ENCODE results near the gene PSMD2.

DNA sequence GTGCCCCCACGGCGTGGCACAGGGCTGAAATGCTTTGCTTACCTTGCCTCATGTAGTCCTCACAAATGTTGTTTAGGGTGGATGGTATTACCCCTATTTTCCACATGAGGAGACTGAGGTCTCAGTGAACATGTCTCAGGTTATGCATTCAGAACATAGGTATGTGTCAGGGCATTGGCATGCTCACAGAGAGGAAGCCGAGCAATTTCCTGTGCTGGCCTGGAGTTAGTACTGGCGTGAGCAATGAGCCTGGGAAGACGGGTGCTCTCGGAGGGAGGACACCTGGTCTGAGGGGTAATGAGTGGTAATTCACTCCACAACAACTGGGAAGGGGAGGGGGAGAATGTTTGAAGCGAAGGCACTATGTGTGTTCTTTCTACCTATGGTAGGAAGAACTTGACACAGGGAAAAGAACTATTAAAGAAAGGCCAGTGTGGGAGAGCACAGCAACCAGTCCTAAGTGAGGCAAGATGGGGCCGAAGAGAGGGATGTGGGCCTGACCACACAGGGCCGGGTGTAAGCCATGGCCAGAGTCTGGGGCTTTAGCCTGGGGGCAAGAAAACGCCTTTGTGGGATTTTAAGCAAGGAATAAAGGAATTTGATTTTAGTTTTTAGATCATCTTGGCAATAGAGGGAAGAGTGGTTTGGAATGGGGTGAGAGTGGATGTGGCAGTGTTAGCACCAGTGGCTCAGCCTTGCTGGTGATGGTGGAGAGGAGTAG lies 33.5 kb downstream of the PSMD2 start:
- TF ChIP-seq, protein P1, sequence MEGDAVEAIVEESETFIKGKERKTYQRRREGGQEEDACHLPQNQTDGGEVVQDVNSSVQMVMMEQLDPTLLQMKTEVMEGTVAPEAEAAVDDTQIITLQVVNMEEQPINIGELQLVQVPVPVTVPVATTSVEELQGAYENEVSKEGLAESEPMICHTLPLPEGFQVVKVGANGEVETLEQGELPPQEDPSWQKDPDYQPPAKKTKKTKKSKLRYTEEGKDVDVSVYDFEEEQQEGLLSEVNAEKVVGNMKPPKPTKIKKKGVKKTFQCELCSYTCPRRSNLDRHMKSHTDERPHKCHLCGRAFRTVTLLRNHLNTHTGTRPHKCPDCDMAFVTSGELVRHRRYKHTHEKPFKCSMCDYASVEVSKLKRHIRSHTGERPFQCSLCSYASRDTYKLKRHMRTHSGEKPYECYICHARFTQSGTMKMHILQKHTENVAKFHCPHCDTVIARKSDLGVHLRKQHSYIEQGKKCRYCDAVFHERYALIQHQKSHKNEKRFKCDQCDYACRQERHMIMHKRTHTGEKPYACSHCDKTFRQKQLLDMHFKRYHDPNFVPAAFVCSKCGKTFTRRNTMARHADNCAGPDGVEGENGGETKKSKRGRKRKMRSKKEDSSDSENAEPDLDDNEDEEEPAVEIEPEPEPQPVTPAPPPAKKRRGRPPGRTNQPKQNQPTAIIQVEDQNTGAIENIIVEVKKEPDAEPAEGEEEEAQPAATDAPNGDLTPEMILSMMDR (IDR thresholded peaks at IDR 0.05): no peak
- TF ChIP-seq POLR2A (IDR thresholded peaks at IDR 0.05) (no peak), POLR2AphosphoS5 (IDR thresholded peaks at IDR 0.05) (no peak)
